ENCODE measurements around the gene ZNF736.
"Not testable (repeated sequence)": the region's sequence is repeated elsewhere in the genome, so short reads cannot be mapped to it uniquely, and the experiment has no call there.

- not testable (repeated sequence) for TF ChIP-seq GABPA, POLR2AphosphoS5 (IDR thresholded peaks at IDR 0.05; ENCODE audit: low read depth)
Measured at GRCh38 chr7:64348713-64349210, 35.0 kb downstream of the ZNF736 start.
